D721Med (cell line): ENCODE measurements around the gene HIP1R.
"Not testable (repeated sequence)": the region's sequence is repeated elsewhere in the genome, so short reads cannot be mapped to it uniquely, and the experiment has no call there.

Experiments used
- DNase-seq: peaks from one replicate; pipeline ENCODE4 v3.0.0; 2011; ENCODE audit warnings: low spot score; ENCODE audit not compliant: insufficient read length
- FAIRE-seq: peaks from 2 replicates; lab custom pipeline; 2011; peaks lifted over from hg19 to GRCh38; lab: Jason Lieb, UNC
- TF ChIP-seq, protein P1 (sequence below): IDR thresholded peaks from 2 replicates; pipeline ENCODE4 v1.5.1; 2012; ENCODE audit warnings: mild to moderate bottlenecking, control low read depth; ENCODE audit not compliant: insufficient read depth; ENCODE audit errors: missing control alignments

Gene HIP1R

DNA sequence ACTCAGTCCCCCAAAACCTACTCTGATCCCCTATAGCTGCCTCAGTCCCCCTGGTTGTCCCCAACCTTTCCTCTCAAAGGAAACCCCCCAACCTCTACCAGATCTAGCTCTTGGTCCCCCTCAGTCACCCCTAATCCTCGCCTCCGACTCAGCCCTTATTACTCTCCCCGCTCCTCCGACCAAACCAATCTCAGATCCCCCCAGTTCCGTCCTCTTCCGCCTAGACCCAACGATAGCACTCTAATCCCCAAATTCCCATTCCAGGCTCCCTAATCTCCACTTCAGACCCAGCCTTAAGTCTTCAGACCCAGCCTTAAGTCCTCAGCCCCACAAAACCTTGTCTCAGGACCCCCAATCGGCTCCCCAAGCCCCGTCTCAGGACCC lies 60.1 kb downstream of the HIP1R start:
- no peak for DNase-seq
- FAIRE-seq = no peak
- TF ChIP-seq, protein P1, sequence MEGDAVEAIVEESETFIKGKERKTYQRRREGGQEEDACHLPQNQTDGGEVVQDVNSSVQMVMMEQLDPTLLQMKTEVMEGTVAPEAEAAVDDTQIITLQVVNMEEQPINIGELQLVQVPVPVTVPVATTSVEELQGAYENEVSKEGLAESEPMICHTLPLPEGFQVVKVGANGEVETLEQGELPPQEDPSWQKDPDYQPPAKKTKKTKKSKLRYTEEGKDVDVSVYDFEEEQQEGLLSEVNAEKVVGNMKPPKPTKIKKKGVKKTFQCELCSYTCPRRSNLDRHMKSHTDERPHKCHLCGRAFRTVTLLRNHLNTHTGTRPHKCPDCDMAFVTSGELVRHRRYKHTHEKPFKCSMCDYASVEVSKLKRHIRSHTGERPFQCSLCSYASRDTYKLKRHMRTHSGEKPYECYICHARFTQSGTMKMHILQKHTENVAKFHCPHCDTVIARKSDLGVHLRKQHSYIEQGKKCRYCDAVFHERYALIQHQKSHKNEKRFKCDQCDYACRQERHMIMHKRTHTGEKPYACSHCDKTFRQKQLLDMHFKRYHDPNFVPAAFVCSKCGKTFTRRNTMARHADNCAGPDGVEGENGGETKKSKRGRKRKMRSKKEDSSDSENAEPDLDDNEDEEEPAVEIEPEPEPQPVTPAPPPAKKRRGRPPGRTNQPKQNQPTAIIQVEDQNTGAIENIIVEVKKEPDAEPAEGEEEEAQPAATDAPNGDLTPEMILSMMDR = no peak

DNA sequence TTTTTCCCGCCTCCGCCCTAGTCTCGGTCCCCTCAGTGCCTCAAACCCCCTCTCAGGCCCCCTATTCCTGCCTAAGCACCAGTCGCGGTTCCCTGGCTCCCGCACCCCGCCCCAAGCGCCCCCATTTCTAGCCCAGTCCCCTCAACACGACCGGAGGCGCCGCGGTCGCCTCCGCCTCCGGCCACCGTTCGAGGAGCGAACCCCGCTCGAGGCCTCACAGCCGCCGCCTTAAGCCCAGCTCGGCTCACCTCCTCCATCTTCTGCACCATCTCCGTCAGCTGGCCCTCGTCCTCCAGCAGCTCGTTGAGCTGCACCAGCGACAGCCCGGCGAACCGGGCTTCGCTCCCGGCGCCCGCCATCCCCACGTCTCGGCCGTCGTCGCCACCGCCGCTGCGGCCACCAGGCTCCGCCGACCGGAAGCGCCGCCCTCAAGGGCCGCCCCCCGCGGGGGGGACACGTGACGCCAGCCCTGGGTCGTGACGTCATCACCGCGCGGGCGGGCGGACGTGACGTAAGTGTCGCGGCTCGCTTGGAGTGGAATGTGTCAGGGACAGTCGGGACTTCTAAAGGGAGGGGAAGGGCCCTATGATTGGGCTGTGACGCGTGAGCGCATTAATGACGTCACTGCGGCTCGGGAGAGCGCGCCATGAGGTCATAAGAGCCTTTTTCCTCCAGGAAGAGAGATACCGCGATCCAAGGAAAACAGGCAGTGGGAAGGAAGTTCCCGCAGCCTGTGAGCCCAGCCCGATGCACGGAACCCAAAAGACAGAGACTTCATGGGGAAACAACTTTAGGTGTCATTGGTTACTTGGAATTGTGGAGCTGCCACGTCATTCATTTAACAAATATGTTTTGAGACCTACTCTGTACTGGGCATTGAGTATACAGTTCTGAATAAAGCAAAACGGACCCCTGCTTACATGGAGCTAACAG lies 60.7 kb downstream of the HIP1R start, which contains the start of gene VPS37B:
VPS37B (minus strand) TSS at position 421 of the 933 bp plus-strand sequence; CDS start at position 359, 62 bp downstream.
- FAIRE-seq = no peak
- DNase-seq = peak; percentile 72
- TF ChIP-seq, protein P1 = no peak

DNA sequence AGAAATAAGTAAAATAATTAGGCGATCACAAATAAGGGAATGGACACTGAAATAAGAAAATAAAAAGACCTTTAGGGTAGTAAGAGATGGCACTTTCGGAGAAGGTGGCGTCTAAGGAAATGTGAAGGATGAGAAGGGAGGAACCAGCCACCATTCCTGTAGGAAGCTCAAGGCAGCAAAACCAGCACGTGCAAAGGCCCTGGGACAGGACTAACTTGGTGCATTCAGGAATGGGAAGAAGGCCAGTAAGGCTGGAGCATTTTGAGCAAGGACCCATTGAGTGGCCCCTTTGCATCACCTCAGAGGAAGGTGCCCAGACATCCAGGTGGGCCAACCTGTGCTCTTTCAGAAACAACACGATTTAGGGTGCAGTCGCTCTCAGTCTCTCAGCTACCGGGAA lies 61.4 kb downstream of the HIP1R start:
- FAIRE-seq (no peak), DNase-seq (no peak)
- TF ChIP-seq, protein P1 = no peak

DNA sequence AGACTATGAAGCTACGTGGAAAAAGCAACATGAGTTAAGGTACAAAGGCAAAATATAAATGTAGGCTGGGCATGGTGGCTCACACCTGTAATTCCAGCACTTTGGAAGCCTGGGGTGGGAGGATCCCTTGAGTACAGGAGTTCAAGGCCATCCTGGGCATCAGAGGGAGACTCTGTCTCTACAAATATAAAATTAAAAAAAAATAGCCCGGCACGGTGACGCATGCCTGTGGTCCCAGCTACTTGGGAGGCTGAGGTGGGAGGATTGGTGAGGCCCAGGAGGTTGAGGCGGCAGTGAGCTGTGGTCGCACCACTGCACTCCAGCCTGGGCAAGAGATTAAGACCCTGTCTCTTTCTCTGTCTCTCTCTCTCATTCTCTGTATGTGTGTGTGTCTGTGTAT lies 64.6 kb downstream of the HIP1R start:
- DNase-seq (no peak), FAIRE-seq (no peak)
- TF ChIP-seq, protein P1 = no peak

GRCh38 chr12:122902854-122903692 lies 67.8 kb downstream of the HIP1R start:
- DNase-seq (no peak), FAIRE-seq (no peak)
- TF ChIP-seq, protein P1 = no peak

DNA sequence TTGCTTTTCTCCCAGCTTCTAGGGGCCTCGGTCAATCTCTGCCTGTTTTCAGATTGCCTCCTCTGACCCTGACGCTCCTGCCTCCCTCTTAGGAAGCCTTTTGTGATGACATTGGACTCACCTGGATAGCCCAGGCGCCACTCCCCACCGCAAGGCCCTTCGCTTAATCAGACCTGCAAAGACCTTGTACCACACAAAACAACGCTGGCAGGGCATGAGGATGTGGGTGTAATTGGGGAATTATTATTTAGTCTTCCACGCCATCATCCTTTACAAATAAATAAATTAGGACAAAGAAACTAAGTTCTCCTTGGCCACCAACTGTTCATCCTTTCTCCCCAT lies 68.4 kb downstream of the HIP1R start:
- DNase-seq = no peak
- no peak for FAIRE-seq
- TF ChIP-seq, protein P1 = no peak

DNA sequence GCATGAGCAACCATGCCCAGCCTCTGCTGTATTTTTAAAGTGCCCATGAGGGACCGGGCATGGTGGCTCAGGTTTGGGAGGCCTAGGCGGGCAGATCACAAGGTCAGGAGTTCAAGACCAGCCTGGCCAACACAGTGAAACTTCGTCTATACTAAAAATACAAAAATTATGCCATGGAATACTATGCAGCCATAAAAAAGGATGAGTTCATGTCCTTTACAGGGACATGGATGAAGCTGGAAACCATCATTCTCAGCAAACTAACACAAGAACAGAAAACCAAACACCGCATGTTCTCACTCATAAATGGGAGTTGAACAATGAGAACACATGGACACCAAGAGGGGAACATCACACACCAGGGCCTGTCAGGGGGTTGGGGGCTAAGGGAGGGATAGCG lies 70.0 kb downstream of the HIP1R start:
- not testable (repeated sequence) for FAIRE-seq

More for the DNA sequence above, 70.0 kb downstream of the HIP1R start:
- DNase-seq = not testable (repeated sequence)
